Endothelial cell of umbilical vein (primary cell): Measurements from ENCODE around the gene RANBP2. TPM values are rescaled to one million over a fixed set of nuclear protein-coding genes. Genes with fewer than 3 reads are reported as not detected.

Experiments
- BruUV-seq: library from RNA; stranded (reverse); fragments of 400-500 nt; replicated peaks from 2 replicates; lab custom pipeline; 2021; lab: Mats Ljungman, UMichigan
- CTCF ChIA-PET: fragments of 300-600, 350-600 bp; sonication (Branson Sonifier 250); formaldehyde crosslinking; loops from one replicate; lab custom pipeline; 2021; ENCODE audit warnings: antibody characterized with exemption, inconsistent platforms; lab: Charles Lee
- POLR2A ChIA-PET: fragments of 300-600, 350-600 bp; sonication (Branson Sonifier 250); formaldehyde crosslinking; loops from one replicate; lab custom pipeline; 2021; ENCODE audit warnings: antibody characterized with exemption, inconsistent platforms; lab: Charles Lee
- DNase-seq: peaks from one replicate; pipeline ENCODE4 v3.0.0-alpha.2; 2011; ENCODE audit warnings: low read depth, low spot score
- FAIRE-seq: peaks from 2 replicates; lab custom pipeline; 2011; peaks lifted over from hg19 to GRCh38; lab: Jason Lieb, UNC
- H2AFZ ChIP-seq: 2 replicates; pipeline ENCODE4 v1.6.0; 2012; ENCODE audit warnings: low read depth, low read length, control low read depth, inconsistent platforms
- H3K27ac ChIP-seq: 2 replicates; pipeline ENCODE4 v1.5.1; 2011; ENCODE audit warnings: low read depth, mild to moderate bottlenecking, control low read depth, low read length, moderate library complexity; ENCODE audit not compliant: insufficient read depth
- H3K27me3 ChIP-seq, 2 experiments: 2 replicates each; pipeline versions ENCODE4 v1.6.0 to v1.6.1; 2011; ENCODE audit warnings: low read length in 2 of 2, mixed read lengths in 1 of 2; ENCODE audit not compliant: control insufficient read depth in 2 of 2, insufficient read depth in 2 of 2
- H3K36me3 ChIP-seq, 2 experiments: 2 replicates in 1 of 2; 3 replicates in 1 of 2; pipeline ENCODE4 v1.5.1; 2011; ENCODE audit warnings: low read length in 2 of 2, mild to moderate bottlenecking in 1 of 2, moderate library complexity in 1 of 2; ENCODE audit not compliant: control insufficient read depth in 2 of 2, insufficient read depth in 2 of 2; ENCODE audit errors: extremely low read depth in 1 of 2
- H3K4me1 ChIP-seq: 3 replicates; pipeline ENCODE4 v1.5.1; 2011; ENCODE audit warnings: mild to moderate bottlenecking, low read length; ENCODE audit not compliant: control insufficient read depth, insufficient read depth; ENCODE audit errors: extremely low read depth
- H3K4me2 ChIP-seq: 2 replicates; pipeline ENCODE4 v1.6.1; 2011; ENCODE audit warnings: low read length, control low read depth, mixed read lengths; ENCODE audit not compliant: insufficient read depth
- H3K4me3 ChIP-seq, 3 experiments: fragments of 200-600 bp in 1 of 3; sonication (generic), shearing (Covaris generic) in 1 of 3; replicated peaks in 1 of 3; 2 replicates each; pipeline ENCODE4 v1.5.1; 2011 to 2016; ENCODE audit warnings: control low read depth in 3 of 3, low read length in 3 of 3, mild to moderate bottlenecking in 2 of 3, inconsistent platforms in 1 of 3, low read depth in 1 of 3, moderate library complexity in 1 of 3; ENCODE audit not compliant: insufficient read depth in 1 of 3
- H3K79me2 ChIP-seq: 2 replicates; pipeline ENCODE4 v1.6.0; 2012; ENCODE audit warnings: low read length, inconsistent platforms; ENCODE audit not compliant: control insufficient read depth, insufficient read depth
- H3K9ac ChIP-seq: replicated peaks from 2 replicates; pipeline ENCODE3; 2011; ENCODE audit warnings: low read length, control low read depth; ENCODE audit not compliant: insufficient read depth; ENCODE audit errors: extremely low read depth
- H3K9me1 ChIP-seq: replicated peaks from 3 replicates; pipeline ENCODE4 v1.6.0; 2011; ENCODE audit warnings: mild to moderate bottlenecking, low read length; ENCODE audit not compliant: control insufficient read depth, insufficient read depth; ENCODE audit errors: extremely low read depth
- H3K9me3 ChIP-seq: replicated peaks from 2 replicates; pipeline ENCODE4 v1.5.1; 2012; ENCODE audit warnings: low read length, inconsistent platforms; ENCODE audit not compliant: control insufficient read depth, insufficient read depth
- H4K20me1 ChIP-seq: replicated peaks from 2 replicates; pipeline ENCODE3; 2011; ENCODE audit warnings: mild to moderate bottlenecking, low read length; ENCODE audit not compliant: control insufficient read depth, insufficient read depth; ENCODE audit errors: extremely low read depth
- EZH2 ChIP-seq: IDR thresholded peaks from 2 replicates; pipeline ENCODE4 v1.6.1; 2012; ENCODE audit warnings: borderline replicate concordance, low read depth, mild to moderate bottlenecking, moderate library complexity, low read length, inconsistent platforms; ENCODE audit not compliant: severe bottlenecking
- FOS ChIP-seq: IDR thresholded peaks from 2 replicates; pipeline ENCODE4 v1.6.1; 2011; ENCODE audit warnings: mild to moderate bottlenecking, low read length, moderate library complexity, borderline replicate concordance; ENCODE audit not compliant: insufficient read depth
- GATA2 ChIP-seq: IDR thresholded peaks from 2 replicates; pipeline ENCODE4 v1.7.0; 2011; ENCODE audit warnings: low read depth, mild to moderate bottlenecking, moderate library complexity, mixed read lengths, low read length; ENCODE audit not compliant: insufficient read length, insufficient read depth
- JUN ChIP-seq: IDR thresholded peaks from 2 replicates; pipeline ENCODE4 v1.6.1; 2011; ENCODE audit warnings: borderline replicate concordance, low read depth; ENCODE audit not compliant: insufficient read length, insufficient read depth
- MYC ChIP-seq: IDR thresholded peaks from one replicate; pipeline ENCODE4 v1.6.1; 2011; ENCODE audit warnings: mild to moderate bottlenecking, low read depth, low read length
- POLR2A ChIP-seq: IDR thresholded peaks from 2 replicates; pipeline ENCODE4 v1.6.1; 2012; ENCODE audit warnings: low read depth, mild to moderate bottlenecking, control low read depth, low read length
- POLR2AphosphoS5 ChIP-seq: IDR thresholded peaks from 2 replicates; pipeline ENCODE4 v1.6.1; 2012; ENCODE audit warnings: low read depth, mild to moderate bottlenecking, control low read depth, low read length, moderate library complexity; ENCODE audit not compliant: insufficient read depth
- dilution Hi-C: fragments of 300-500 bp; cut with MboI; formaldehyde crosslinking; loops from one replicate; pipeline ENCODE4 v1.15.0; 2019; ENCODE audit warnings: low sequenced_read_pairs; ENCODE audit not compliant: extremely low pct_ligation_motif_present
- intact Hi-C: fragments of 100-400 bp; cut with micrococcal nuclease; formaldehyde crosslinking; loops from one replicate; pipeline ENCODE4 v1.10.0; 2022
- polyA plus RNA-seq, 4 experiments: library from polyadenylated mRNA; depleted of rRNA in 3 of 4; stranded (reverse) in 3 of 4; unstranded in 1 of 4; fragments of >200 nt; gene quantifications; 2 replicates each; pipeline versions ENCODE4 v1.2.1 to v1.2.3, GENCODE V29; 2011 to 2012; ENCODE audit warnings: missing spikeins in 1 of 4
- total RNA-seq: library from RNA; stranded (reverse); gene quantifications from 2 replicates; pipeline ENCODE4 v1.2.3, GENCODE V29; 2021
- TF ChIP-seq, protein P1 (sequence below), 2 donors: IDR thresholded peaks; 1 replicate in 1 of 2; 2 replicates in 1 of 2; pipeline ENCODE4 v1.5.1; 2011; ENCODE audit warnings: low read length in 2 of 2, mild to moderate bottlenecking in 2 of 2, moderate library complexity in 2 of 2, control low read depth in 1 of 2, inconsistent platforms in 1 of 2, low read depth in 1 of 2; ENCODE audit not compliant: insufficient read depth in 1 of 2; ENCODE audit errors: extremely low read depth in 1 of 2
- TF ChIP-seq, protein P2 (sequence below): IDR thresholded peaks from 2 replicates; pipeline ENCODE4 v1.6.1; 2011; ENCODE audit not compliant: insufficient read depth, insufficient read length

RANBP2 gene
- total and polyA plus RNA-seq, 2 donors (not counting 3 experiments of a cell fraction or from before 2014, with no cell fraction given) = 7.2 to 79.4 TPM

DNA sequence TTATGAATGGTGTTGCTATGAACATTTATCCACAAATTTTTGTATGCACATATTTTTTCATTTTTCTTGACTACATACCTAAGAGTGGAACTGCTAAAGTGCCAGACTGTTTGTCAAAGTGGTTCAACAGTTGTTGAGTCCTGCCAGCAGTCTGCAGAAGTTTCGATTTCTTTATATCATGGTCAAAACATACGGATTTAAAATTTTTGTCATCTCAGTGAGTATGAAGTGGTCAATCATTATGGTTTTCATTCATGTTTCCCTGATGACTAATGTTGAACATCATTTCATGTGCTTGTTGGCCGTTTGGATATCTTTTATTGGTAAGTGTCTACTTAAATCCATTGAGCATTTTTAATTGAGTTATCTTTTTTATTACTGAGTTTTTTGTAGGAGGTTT lies 106.5 kb downstream of the RANBP2 start:
- dilution Hi-C loops = no loop called here

DNA sequence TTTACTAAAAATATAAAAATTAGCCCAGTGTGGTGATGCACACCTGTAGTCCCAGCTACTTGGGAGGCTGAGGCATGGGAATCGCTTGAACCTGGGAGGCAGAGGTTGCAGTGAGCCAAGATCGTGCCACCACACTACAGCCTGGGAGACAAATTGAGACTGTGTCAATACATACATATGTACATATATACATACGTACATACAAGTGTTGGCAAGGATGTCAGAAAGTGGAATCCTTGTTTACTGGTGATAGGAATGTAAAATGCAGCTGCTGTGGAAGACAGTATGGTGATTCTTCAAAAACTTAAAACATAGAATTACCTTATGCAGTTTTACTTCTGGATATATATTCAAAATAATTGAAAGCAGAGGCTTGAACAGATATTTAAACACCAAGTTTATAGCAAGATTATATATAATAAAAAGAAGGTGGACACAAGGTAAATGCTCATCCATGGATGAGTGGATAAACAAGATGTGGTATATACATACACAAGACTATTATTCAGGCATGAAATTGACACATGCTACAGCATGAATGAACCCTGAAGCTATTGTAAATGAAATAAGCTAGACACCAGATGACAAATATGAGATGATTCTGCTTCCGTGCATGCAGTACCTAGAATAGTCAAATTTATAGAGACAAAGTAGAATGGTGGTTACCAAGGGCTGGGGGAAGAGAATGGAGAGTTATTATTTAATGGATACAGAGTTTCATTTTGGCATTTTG lies 110.5 kb downstream of the RANBP2 start:
- no peaks in the 10 kb centered on the region for H3K27me3 ChIP-seq
- H3K9ac ChIP-seq = no peak overlapping the region
- no peaks in the 10 kb centered on the region for H3K9me3 ChIP-seq
- no peaks in the 10 kb centered on the region for H3K79me2 ChIP-seq
- POLR2A ChIA-PET = no interaction called here
- H3K36me3 ChIP-seq = no peaks in the 10 kb centered on the region
- DNase-seq (no peak), FAIRE-seq (no peak)
- H4K20me1 ChIP-seq = no peaks in the 10 kb centered on the region
- no peak overlapping the region for H3K4me2 ChIP-seq
- no TSS peak for BruUV-seq
- intact Hi-C loops (no loop called here), dilution Hi-C loops (no loop called here)
- TF ChIP-seq MYC (no peak), FOS (no peak), GATA2 (no peak), POLR2A (no peak), EZH2 (no peak), JUN (no peak), POLR2AphosphoS5 (no peak)
- TF ChIP-seq, protein P1, sequence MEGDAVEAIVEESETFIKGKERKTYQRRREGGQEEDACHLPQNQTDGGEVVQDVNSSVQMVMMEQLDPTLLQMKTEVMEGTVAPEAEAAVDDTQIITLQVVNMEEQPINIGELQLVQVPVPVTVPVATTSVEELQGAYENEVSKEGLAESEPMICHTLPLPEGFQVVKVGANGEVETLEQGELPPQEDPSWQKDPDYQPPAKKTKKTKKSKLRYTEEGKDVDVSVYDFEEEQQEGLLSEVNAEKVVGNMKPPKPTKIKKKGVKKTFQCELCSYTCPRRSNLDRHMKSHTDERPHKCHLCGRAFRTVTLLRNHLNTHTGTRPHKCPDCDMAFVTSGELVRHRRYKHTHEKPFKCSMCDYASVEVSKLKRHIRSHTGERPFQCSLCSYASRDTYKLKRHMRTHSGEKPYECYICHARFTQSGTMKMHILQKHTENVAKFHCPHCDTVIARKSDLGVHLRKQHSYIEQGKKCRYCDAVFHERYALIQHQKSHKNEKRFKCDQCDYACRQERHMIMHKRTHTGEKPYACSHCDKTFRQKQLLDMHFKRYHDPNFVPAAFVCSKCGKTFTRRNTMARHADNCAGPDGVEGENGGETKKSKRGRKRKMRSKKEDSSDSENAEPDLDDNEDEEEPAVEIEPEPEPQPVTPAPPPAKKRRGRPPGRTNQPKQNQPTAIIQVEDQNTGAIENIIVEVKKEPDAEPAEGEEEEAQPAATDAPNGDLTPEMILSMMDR (IDR thresholded peaks at IDR 0.05; ENCODE audit: extremely low read depth in 1 of 2, insufficient read depth in 1 of 2, low read depth in 1 of 2, low read length in 2 of 2) = no peak
- TF ChIP-seq, protein P2, sequence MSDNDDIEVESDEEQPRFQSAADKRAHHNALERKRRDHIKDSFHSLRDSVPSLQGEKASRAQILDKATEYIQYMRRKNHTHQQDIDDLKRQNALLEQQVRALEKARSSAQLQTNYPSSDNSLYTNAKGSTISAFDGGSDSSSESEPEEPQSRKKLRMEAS = no peak
- no peak overlapping the region for H3K4me3 ChIP-seq
- H3K9me1 ChIP-seq = no peaks in the 10 kb centered on the region
- peaks cover 7% of the 10 kb centered on the region for H3K4me1 ChIP-seq
- no peak overlapping the region for H3K27ac ChIP-seq
- no peak overlapping the region for H2AFZ ChIP-seq
- CTCF ChIA-PET = no interaction called here

More for the DNA sequence above, 106.5 kb downstream of the RANBP2 start:
- H3K9ac ChIP-seq = no peak overlapping the region
- no peaks in the 10 kb centered on the region for H3K36me3 ChIP-seq
- H2AFZ ChIP-seq = no peak overlapping the region
- no peaks in the 10 kb centered on the region for H4K20me1 ChIP-seq
- no peaks in the 10 kb centered on the region for H3K27me3 ChIP-seq
- H3K79me2 ChIP-seq = no peaks in the 10 kb centered on the region
- TF ChIP-seq, protein P1 (IDR thresholded peaks at IDR 0.05; ENCODE audit: extremely low read depth in 1 of 2, insufficient read depth in 1 of 2, low read depth in 1 of 2, low read length in 2 of 2) = no peak
- TF ChIP-seq EZH2 (no peak), MYC (no peak), JUN (no peak)
- POLR2A ChIA-PET = no interaction called here
- no peak overlapping the region for H3K4me2 ChIP-seq
- intact Hi-C loops = no loop called here
- no peaks in the 10 kb centered on the region for H3K9me3 ChIP-seq
- H3K4me3 ChIP-seq = no peak overlapping the region
- no peak overlapping the region for H3K27ac ChIP-seq
- H3K9me1 ChIP-seq = no peaks in the 10 kb centered on the region
- BruUV-seq = no TSS peak
- DNase-seq (no peak), FAIRE-seq (no peak)
- CTCF ChIA-PET = no interaction called here
- no peaks in the 10 kb centered on the region for H3K4me1 ChIP-seq
